Muscle layer of duodenum (tissue), 2 donors: ENCODE data around the gene MAPK11.
A peak's percentile ranks its signal among the peaks of the same experiment; 100 is the strongest.

Source experiments
- H3K27ac ChIP-seq: one replicate; pipeline ENCODE4 v1.7.0; 2013; ENCODE audit warnings: mild to moderate bottlenecking, low read length
- H3K27me3 ChIP-seq: one replicate; pipeline ENCODE4 v1.7.0; 2013; ENCODE audit warnings: low read depth, mild to moderate bottlenecking, control low read depth, low read length
- H3K36me3 ChIP-seq, 2 donors: one replicate each; pipeline ENCODE4 v1.7.0; 2013; ENCODE audit warnings: low read length in 2 of 2, control low read depth in 1 of 2, mild to moderate bottlenecking in 1 of 2; ENCODE audit not compliant: insufficient read depth in 2 of 2, control insufficient read depth in 1 of 2
- H3K4me1 ChIP-seq, 2 donors: one replicate each; pipeline ENCODE4 v1.7.0; 2013; ENCODE audit warnings: low read length in 2 of 2, mild to moderate bottlenecking in 2 of 2, control low read depth in 1 of 2, moderate library complexity in 1 of 2; ENCODE audit not compliant: insufficient read depth in 2 of 2, control insufficient read depth in 1 of 2
- H3K4me3 ChIP-seq, 2 donors: one replicate each; pipeline ENCODE4 v1.7.0; 2013; ENCODE audit warnings: low read length in 2 of 2, low read depth in 1 of 2, mild to moderate bottlenecking in 1 of 2
- H3K9me3 ChIP-seq, 2 donors: one replicate each; pipeline ENCODE4 v1.7.0; 2013; ENCODE audit warnings: low read length in 2 of 2, control low read depth in 1 of 2, mild to moderate bottlenecking in 1 of 2; ENCODE audit not compliant: control insufficient read depth in 1 of 2
- donor health status: healthy.

The MAPK11 gene

GRCh38 chr22:50269970-50270665 lies at the start of gene MAPK11:
Gene MAPK11 (minus strand): TSS chr22:50270380. CDS start chr22:50270292, 88 bp downstream.
- peak within 1 kb of the TSS; percentile 26 to 57 for H3K4me3 ChIP-seq
- H3K27ac ChIP-seq, result no peak within 1 kb of the TSS
- H3K36me3 ChIP-seq, result peaks cover 0 to 3% of the 10 kb centered on the region in 2 donors
- no peaks in the 10 kb centered on the region for H3K9me3 ChIP-seq
- peaks cover 0 to 57% of the 10 kb centered on the region in 2 donors for H3K4me1 ChIP-seq
- no peaks in the 10 kb centered on the region for H3K27me3 ChIP-seq

DNA sequence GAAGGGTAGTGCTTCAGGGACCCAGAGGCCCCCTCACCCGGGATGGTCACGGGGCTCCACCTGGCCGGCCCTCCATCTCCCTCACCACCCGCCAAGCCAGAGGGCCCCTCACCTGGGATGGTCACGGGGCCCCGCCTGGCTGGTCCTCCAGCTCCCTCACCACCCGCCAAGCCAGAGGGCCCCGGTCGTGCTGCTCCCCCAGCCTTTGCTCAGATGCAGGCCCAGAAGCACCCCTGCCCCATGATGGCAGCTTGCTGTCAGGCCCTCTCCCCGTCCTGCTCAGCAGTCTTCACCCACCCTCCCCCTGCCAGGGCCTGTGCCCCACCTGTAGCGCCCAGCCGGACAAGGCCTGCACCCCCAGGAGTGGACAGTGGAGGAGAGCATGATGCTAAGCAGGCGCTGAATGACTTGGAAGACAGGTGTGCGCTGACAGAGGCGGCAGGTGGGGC lies 49.3 kb upstream of the MAPK11 start:
- Histone ChIP-seq H3K27ac (no peak overlapping the region), H3K27me3 (no peaks in the 10 kb centered on the region), H3K36me3 (no peaks in the 10 kb centered on the region), H3K4me1 (no peaks in the 10 kb centered on the region), H3K4me3 (no peak overlapping the region), H3K9me3 (no peaks in the 10 kb centered on the region)

GRCh38 chr22:50318698-50319411 lies 48.7 kb upstream of the MAPK11 start:
- H3K4me1 ChIP-seq, result no peaks in the 10 kb centered on the region
- H3K4me3 ChIP-seq, result no peak overlapping the region
- no peaks in the 10 kb centered on the region for H3K9me3 ChIP-seq
- H3K27ac ChIP-seq, result no peak overlapping the region
- H3K36me3 ChIP-seq, result no peaks in the 10 kb centered on the region
- no peaks in the 10 kb centered on the region for H3K27me3 ChIP-seq

DNA sequence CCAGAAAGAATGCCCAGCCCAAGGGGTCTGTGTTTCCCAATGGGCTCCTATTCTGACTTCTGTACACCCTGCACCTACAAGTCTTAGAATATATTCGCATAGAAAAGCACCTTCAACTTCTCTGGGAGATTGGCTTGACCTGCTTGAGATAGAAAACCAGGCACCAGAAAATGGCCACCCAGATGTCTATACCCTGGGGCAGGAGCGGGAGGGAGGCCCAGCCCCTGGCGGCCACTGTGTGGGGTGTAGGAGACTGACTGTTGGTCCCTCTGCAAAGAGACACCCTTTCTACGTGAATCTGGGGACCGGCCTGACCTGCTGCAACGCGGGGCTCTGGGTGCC lies 48.1 kb upstream of the MAPK11 start:
- no peak overlapping the region for H3K27ac ChIP-seq
- H3K9me3 ChIP-seq, result no peaks in the 10 kb centered on the region
- H3K36me3 ChIP-seq, result no peaks in the 10 kb centered on the region
- H3K27me3 ChIP-seq, result no peaks in the 10 kb centered on the region
- no peaks in the 10 kb centered on the region for H3K4me1 ChIP-seq
- H3K4me3 ChIP-seq, result no peak overlapping the region

DNA sequence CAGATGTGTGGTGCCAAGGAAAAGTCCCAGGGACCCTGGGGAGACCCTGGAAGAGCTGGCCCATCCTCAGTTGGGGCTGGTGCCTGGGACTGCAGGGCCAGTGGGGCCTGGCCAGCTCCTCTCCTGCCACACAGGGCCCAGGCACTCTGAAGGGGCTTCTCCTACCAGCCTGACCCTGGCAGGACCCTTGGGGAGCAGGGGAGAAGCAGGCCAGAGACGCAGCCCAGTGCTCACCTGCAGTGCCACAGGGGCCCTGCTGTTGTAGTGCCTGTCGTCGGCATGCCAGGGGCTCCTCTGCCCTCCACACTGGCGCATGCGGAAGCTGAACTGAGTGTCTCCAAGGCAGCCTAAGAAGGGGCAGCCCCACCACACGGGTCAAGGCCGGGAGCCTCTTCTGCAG lies 47.5 kb upstream of the MAPK11 start:
- no peaks in the 10 kb centered on the region for H3K4me1 ChIP-seq
- H3K9me3 ChIP-seq, result no peaks in the 10 kb centered on the region
- no peaks in the 10 kb centered on the region for H3K27me3 ChIP-seq
- no peak overlapping the region for H3K4me3 ChIP-seq
- no peaks in the 10 kb centered on the region for H3K36me3 ChIP-seq
- H3K27ac ChIP-seq, result no peak overlapping the region

DNA sequence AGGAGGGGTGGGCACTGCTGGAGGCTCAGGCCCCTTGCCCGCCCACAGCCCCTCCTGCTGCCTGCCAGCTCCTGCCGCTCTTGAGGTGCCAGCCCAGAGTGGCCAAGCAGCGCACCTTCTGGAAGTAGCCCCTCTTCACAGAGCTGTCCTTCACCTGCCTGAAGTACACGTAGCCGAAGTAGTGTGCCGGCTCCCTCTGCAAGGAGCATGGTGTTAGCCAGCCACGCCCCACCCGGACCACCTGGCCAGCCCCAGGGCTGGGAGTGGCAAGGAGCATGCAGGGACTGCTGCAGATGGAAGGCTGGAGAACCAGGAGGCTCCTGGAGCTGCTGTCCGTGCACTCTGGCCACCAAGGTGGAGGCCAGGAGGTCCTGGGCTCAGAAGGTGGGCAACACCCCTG lies 47.0 kb upstream of the MAPK11 start:
- no peaks in the 10 kb centered on the region for H3K27me3 ChIP-seq
- no peaks in the 10 kb centered on the region for H3K36me3 ChIP-seq
- H3K27ac ChIP-seq, result no peak overlapping the region
- H3K4me1 ChIP-seq, result no peaks in the 10 kb centered on the region
- H3K4me3 ChIP-seq, result no peak overlapping the region
- H3K9me3 ChIP-seq, result no peaks in the 10 kb centered on the region

GRCh38 chr22:50316114-50317065 lies 46.2 kb upstream of the MAPK11 start:
- Histone ChIP-seq H3K4me1 (no peaks in the 10 kb centered on the region), H3K27ac (no peak overlapping the region)

DNA sequence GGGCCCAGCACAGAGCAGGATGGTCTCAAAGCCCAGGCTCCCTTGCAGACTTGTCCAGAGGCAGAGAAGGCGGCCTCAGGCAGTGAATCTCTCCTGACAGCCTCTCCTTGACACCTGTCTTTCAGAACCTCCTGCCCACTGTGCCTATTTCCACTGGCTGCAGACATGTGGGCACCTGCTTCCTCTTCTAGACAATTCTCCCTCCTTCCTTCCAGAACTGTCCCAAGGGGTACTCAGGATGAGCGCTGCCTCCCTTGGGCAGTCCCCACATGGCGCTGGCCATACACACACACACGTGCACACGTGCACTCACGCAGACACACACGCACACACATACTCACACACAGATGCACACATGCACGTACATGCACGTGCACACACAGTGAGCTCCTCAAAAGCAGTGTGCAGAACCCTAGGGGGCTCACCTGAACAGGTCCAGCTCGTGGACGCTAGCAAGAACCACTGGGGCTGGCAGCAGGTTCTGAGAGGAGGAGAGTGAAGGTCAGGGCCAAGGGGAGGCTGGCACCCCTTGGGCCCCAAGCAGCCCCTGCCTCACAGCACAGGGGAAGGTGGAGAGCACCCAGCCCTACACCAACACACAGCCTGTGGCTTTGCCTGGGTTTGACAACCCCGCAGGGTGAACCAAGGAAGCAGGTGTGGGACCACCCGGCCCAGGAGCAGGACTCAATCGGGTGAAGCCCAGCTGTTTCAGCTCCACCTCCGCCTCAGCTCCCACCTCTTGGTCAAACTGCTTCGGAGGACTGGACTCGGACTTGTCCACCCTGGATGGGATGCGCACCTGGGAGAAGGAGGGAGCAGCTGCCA lies 45.3 kb upstream of the MAPK11 start:
- Histone ChIP-seq H3K27ac (no peak overlapping the region), H3K4me3 (no peak overlapping the region), H3K27me3 (no peaks in the 10 kb centered on the region), H3K4me1 (no peaks in the 10 kb centered on the region), H3K36me3 (no peaks in the 10 kb centered on the region), H3K9me3 (no peaks in the 10 kb centered on the region)

More at GRCh38 chr22:50316114-50317065, 46.2 kb upstream of the MAPK11 start:
- Histone ChIP-seq H3K4me3 (no peak overlapping the region), H3K27me3 (no peaks in the 10 kb centered on the region), H3K9me3 (no peaks in the 10 kb centered on the region), H3K36me3 (no peaks in the 10 kb centered on the region)

- Histone ChIP-seq H3K9me3 (no peaks in the 10 kb centered on the region), H3K36me3 (no peaks in the 10 kb centered on the region), H3K27me3 (no peaks in the 10 kb centered on the region), H3K27ac (no peak overlapping the region), H3K4me1 (no peaks in the 10 kb centered on the region), H3K4me3 (no peak overlapping the region)
Observed at GRCh38 chr22:50314455-50315288, 44.5 kb upstream of the MAPK11 start.

GRCh38 chr22:50314081-50314454 lies 43.9 kb upstream of the MAPK11 start:
- H3K27ac ChIP-seq, result no peak overlapping the region
- H3K27me3 ChIP-seq, result no peaks in the 10 kb centered on the region
- H3K36me3 ChIP-seq, result no peaks in the 10 kb centered on the region
- H3K4me1 ChIP-seq, result peaks cover 0 to 6% of the 10 kb centered on the region in 2 donors
- no peak overlapping the region for H3K4me3 ChIP-seq
- H3K9me3 ChIP-seq, result no peaks in the 10 kb centered on the region
